Caco-2 (cell line): ENCODE results near the gene LILRA5. TPM values are rescaled to one million over a fixed set of nuclear protein-coding genes. Genes with fewer than 3 reads are reported as not detected.

Source experiments
- BruUV-seq: library from RNA; stranded (reverse); fragments of 400-500 nt; replicated peaks from 2 replicates; lab custom pipeline; 2021; lab: Mats Ljungman, UMichigan
- CTCF ChIA-PET: fragments of 300-600 bp; sonication (Branson Sonifier 250); formaldehyde crosslinking; loops from one replicate; lab custom pipeline; 2022; ENCODE audit warnings: antibody characterized with exemption; lab: Charles Lee
- POLR2A ChIA-PET: fragments of 300-600 bp; sonication (Branson Sonifier 250); formaldehyde crosslinking; loops from one replicate; lab custom pipeline; 2022; ENCODE audit warnings: antibody characterized with exemption; lab: Charles Lee
- DNase-seq, 2 experiments: peaks; one replicate each; pipeline versions ENCODE4 v3.0.0 to v3.0.0-alpha.2; 2020 to 2022
- H3K27me3 ChIP-seq: replicated peaks from 2 replicates; pipeline ENCODE4 v1.6.0; 2011; ENCODE audit warnings: low read length; ENCODE audit not compliant: control insufficient read depth, insufficient read depth
- H3K36me3 ChIP-seq: 2 replicates; pipeline ENCODE4 v1.5.1; 2011; ENCODE audit warnings: low read length; ENCODE audit not compliant: control insufficient read depth, insufficient read depth
- H3K4me1 ChIP-seq: fragments of 250-450 bp; sonication (Bioruptor Pico); 2 replicates; pipeline ENCODE4 v1.5.1; 2020; ENCODE audit warnings: mild to moderate bottlenecking
- H3K4me3 ChIP-seq: 2 replicates; pipeline ENCODE4 v1.5.1; 2011; ENCODE audit warnings: low read depth, mild to moderate bottlenecking, control low read depth, low read length
- H3K9me3 ChIP-seq: fragments of 250-450 bp; sonication (Bioruptor Pico); 2 replicates; pipeline ENCODE4 v1.5.1; 2020; ENCODE audit warnings: mild to moderate bottlenecking, moderate library complexity
- H3K27ac Mint-ChIP-seq: one replicate; pipeline ENCODE4 v1.8.0; 2022; ENCODE audit warnings: mixed read lengths; ENCODE audit not compliant: unreplicated experiment
- H3K27me3 Mint-ChIP-seq: one replicate; pipeline ENCODE4 v1.8.0; 2022; ENCODE audit warnings: mixed read lengths; ENCODE audit not compliant: insufficient read depth, unreplicated experiment
- H3K36me3 Mint-ChIP-seq: one replicate; pipeline ENCODE4 v1.8.0; 2022; ENCODE audit warnings: mild to moderate bottlenecking, mixed read lengths; ENCODE audit not compliant: insufficient read depth, unreplicated experiment
- H3K4me1 Mint-ChIP-seq: one replicate; pipeline ENCODE4 v1.8.0; 2022; ENCODE audit warnings: low read depth, mixed read lengths; ENCODE audit not compliant: unreplicated experiment
- H3K4me3 Mint-ChIP-seq: one replicate; pipeline ENCODE4 v1.8.0; 2022; ENCODE audit warnings: mild to moderate bottlenecking, moderate library complexity, mixed read lengths; ENCODE audit not compliant: unreplicated experiment
- H3K9me3 Mint-ChIP-seq: one replicate; pipeline ENCODE4 v1.8.0; 2022; ENCODE audit warnings: mixed read lengths; ENCODE audit not compliant: unreplicated experiment
- intact Hi-C: fragments of 100-400 bp; cut with micrococcal nuclease; formaldehyde crosslinking; loops from one replicate; pipeline ENCODE4 v1.10.0; 2022; ENCODE audit not compliant: unreplicated experiment
- microRNA-seq: library from miRNA; unstranded; fragments of <30 nt; microRNA quantifications from one replicate; pipeline ENCODE4 v1.2.0, GENCODE V29; 2022
- total RNA-seq: library from RNA; stranded (reverse); gene quantifications from 2 replicates; pipeline ENCODE4 v1.2.3, GENCODE V29; 2022
- TF ChIP-seq, protein P1 (sequence below), 2 experiments: fragments of 200-600 bp in 1 of 2; IDR thresholded peaks; 1 replicate in 1 of 2; 2 replicates in 1 of 2; pipeline versions ENCODE4 v1.5.1 to v1.8.0; 2011 to 2022; ENCODE audit warnings: antibody characterized with exemption in 1 of 2, control low read depth in 1 of 2, inconsistent platforms in 1 of 2, low read depth in 1 of 2, low read length in 1 of 2, mild to moderate bottlenecking in 1 of 2, moderate library complexity in 1 of 2; ENCODE audit not compliant: insufficient read depth in 1 of 2, severe bottlenecking in 1 of 2, unreplicated experiment in 1 of 2

The LILRA5 gene
- total RNA-seq, 1 experiment from 2014 or later, result not detected

DNA sequence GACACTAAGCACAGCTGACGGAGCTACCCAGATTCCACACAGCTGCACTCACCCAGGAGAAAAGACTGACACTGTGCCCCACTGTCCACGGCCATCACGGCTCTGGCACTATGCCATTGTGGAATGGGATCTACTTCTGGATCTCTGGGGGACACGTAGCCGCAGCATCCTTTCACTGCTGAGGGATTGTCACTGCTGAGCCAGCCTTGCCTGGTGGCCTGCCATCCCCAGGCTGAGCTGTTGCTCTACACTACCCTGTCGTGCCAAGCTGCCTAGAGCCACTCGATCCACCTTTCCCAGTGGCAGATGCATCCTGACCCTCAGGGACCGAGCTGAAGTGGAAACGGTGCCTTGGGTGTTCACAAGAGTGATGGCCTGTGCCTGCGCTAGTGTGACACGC is 50.9 kb downstream of the LILRA5 start:
- Histone ChIP-seq H3K4me1 (no peaks in the 10 kb centered on the region), H3K27me3 (no peaks in the 10 kb centered on the region), H3K36me3 (no peaks in the 10 kb centered on the region), H3K9me3 (no peaks in the 10 kb centered on the region), H3K4me3 (no peak overlapping the region)
- ChIA-PET CTCF (no interaction called here), POLR2A (no interaction called here)
- H3K9me3 Mint-ChIP-seq, result no peaks in the 10 kb centered on the region
- no peak for DNase-seq
- intact Hi-C loops, result no loop called here
- no peaks in the 10 kb centered on the region for H3K36me3 Mint-ChIP-seq
- TF ChIP-seq, protein P1, sequence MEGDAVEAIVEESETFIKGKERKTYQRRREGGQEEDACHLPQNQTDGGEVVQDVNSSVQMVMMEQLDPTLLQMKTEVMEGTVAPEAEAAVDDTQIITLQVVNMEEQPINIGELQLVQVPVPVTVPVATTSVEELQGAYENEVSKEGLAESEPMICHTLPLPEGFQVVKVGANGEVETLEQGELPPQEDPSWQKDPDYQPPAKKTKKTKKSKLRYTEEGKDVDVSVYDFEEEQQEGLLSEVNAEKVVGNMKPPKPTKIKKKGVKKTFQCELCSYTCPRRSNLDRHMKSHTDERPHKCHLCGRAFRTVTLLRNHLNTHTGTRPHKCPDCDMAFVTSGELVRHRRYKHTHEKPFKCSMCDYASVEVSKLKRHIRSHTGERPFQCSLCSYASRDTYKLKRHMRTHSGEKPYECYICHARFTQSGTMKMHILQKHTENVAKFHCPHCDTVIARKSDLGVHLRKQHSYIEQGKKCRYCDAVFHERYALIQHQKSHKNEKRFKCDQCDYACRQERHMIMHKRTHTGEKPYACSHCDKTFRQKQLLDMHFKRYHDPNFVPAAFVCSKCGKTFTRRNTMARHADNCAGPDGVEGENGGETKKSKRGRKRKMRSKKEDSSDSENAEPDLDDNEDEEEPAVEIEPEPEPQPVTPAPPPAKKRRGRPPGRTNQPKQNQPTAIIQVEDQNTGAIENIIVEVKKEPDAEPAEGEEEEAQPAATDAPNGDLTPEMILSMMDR (IDR thresholded peaks at IDR 0.05; ENCODE audit: insufficient read depth in 1 of 2, low read depth in 1 of 2, low read length in 1 of 2, severe bottlenecking in 1 of 2, unreplicated experiment in 1 of 2), result no peak
- H3K27me3 Mint-ChIP-seq, result peaks cover 15% of the 10 kb centered on the region
- no peaks in the 10 kb centered on the region for H3K4me1 Mint-ChIP-seq
- no peak overlapping the region for H3K27ac Mint-ChIP-seq
- BruUV-seq, result no TSS peak
- H3K4me3 Mint-ChIP-seq, result no peak overlapping the region

- TF ChIP-seq, protein P1 (IDR thresholded peaks at IDR 0.05; ENCODE audit: insufficient read depth in 1 of 2, low read depth in 1 of 2, low read length in 1 of 2, severe bottlenecking in 1 of 2, unreplicated experiment in 1 of 2), result no peak
- H3K27me3 Mint-ChIP-seq, result peaks cover 14% of the 10 kb centered on the region
- CTCF ChIA-PET, result interaction anchor here (0.6 kb wide), 1 partner anchor 19 kb away, joined by 3 read pairs; no protein-coding TSS in a partner anchor
- H3K9me3 Mint-ChIP-seq, result no peaks in the 10 kb centered on the region
- no peak within 1 kb of the TSS for H3K4me3 Mint-ChIP-seq
- no peak within 1 kb of the TSS for H3K27ac Mint-ChIP-seq
- H3K4me3 ChIP-seq, result no peak within 1 kb of the TSS
- no TSS peak for BruUV-seq
- H3K36me3 Mint-ChIP-seq, result no peaks in the 10 kb centered on the region
- POLR2A ChIA-PET, result no interaction called here
- intact Hi-C loops, result no loop called here
- H3K4me1 Mint-ChIP-seq, result no peaks in the 10 kb centered on the region
- no peaks in the 10 kb centered on the region for H3K9me3 ChIP-seq
- H3K27me3 ChIP-seq, result no peaks in the 10 kb centered on the region
- no peaks in the 10 kb centered on the region for H3K4me1 ChIP-seq
- H3K36me3 ChIP-seq, result no peaks in the 10 kb centered on the region
- DNase-seq, result no peak
Observed at GRCh38 chr19:54257116-54257480, 55.9 kb downstream of the LILRA5 start, which contains the start of gene LILRB5. LILRB5 (minus strand) TSS chr19:54257273; CDS start chr19:54257193, 80 bp downstream.

Small RNA genes lying within 50 kb of the gene (microRNA-seq; reads per million reads assigned to microRNA genes)
- gene MIR4752, result not detected

Other genes starting within 250 kb of the LILRA5 start
- gene VSTM1, start 249.3 kb downstream of the LILRA5 start, total RNA-seq, result not detected in 2 replicates
- gene TARM1, start 231.8 kb downstream of the LILRA5 start, total RNA-seq, result not detected in 2 replicates
- gene OSCAR, start 212.4 kb downstream of the LILRA5 start, total RNA-seq, result 0.23 TPM in 1 of 2 replicates, not detected in the other
- 185 and 196 TPM in 2 replicates for gene NDUFA3, start 210.3 kb downstream of the LILRA5 start, total RNA-seq
- gene TFPT, start 197.5 kb downstream of the LILRA5 start, total RNA-seq, result 23.0 and 26.0 TPM in 2 replicates
- 95.0 and 99.0 TPM in 2 replicates for gene PRPF31, start 197.4 kb downstream of the LILRA5 start, total RNA-seq
- 77.7 and 82.1 TPM in 2 replicates for gene CNOT3, start 175.4 kb downstream of the LILRA5 start, total RNA-seq
- 6.6 and 6.9 TPM in 2 replicates for gene LENG1, start 153.4 kb downstream of the LILRA5 start, total RNA-seq
- 38.9 and 45.9 TPM in 2 replicates for gene TMC4, start 140.0 kb downstream of the LILRA5 start, total RNA-seq
- 137 and 149 TPM in 2 replicates for gene MBOAT7, start 123.6 kb downstream of the LILRA5 start, total RNA-seq
- gene TSEN34, start 121.9 kb downstream of the LILRA5 start, total RNA-seq, result 42.6 TPM in 2 replicates
- gene RPS9, start 112.3 kb downstream of the LILRA5 start, total RNA-seq, result 1,040 and 1,045 TPM in 2 replicates
- gene LILRB3, start 90.2 kb downstream of the LILRA5 start, total RNA-seq, result not detected in 2 replicates
- gene LILRA6, start 70.4 kb downstream of the LILRA5 start, total RNA-seq, result not detected in 2 replicates
- not detected in 2 replicates for gene LILRB5, start 55.9 kb downstream of the LILRA5 start, total RNA-seq
- gene LILRB2, start 32.1 kb downstream of the LILRA5 start, total RNA-seq, result not detected in 2 replicates
- gene LILRA4, start 26.0 kb upstream of the LILRA5 start, total RNA-seq, result not detected in 2 replicates
- not detected in 2 replicates for gene LAIR1, start 51.8 kb upstream of the LILRA5 start, total RNA-seq
- not detected in 2 replicates for gene TTYH1, start 102.3 kb upstream of the LILRA5 start, total RNA-seq
- gene LENG8, start 136.0 kb upstream of the LILRA5 start, total RNA-seq, result 143 and 148 TPM in 2 replicates
- gene LENG9, start 150.6 kb upstream of the LILRA5 start, total RNA-seq, result 6.7 and 6.9 TPM in 2 replicates
- 7.1 and 8.6 TPM in 2 replicates for gene CDC42EP5, start 160.1 kb upstream of the LILRA5 start, total RNA-seq
- not detected in 2 replicates for gene LAIR2, start 189.7 kb upstream of the LILRA5 start, total RNA-seq